NK-92 treated with Interleukin-12 subunit alpha and Interleukin-12 subunit beta, amount 100 ng/mL, for 24 hours (cell line): Measurements from ENCODE around the gene SEMA4D.
"Not testable (repeated sequence)": the region's sequence is repeated elsewhere in the genome, so short reads cannot be mapped to it uniquely, and the experiment has no call there.

Experiments
- DNase-seq: peaks from one replicate; lab custom pipeline; 2025; lab: John Stamatoyannopoulos, UW

Gene SEMA4D

GRCh38 chr9:89386206-89386605, 111.7 kb downstream of the SEMA4D start:
- no peak for DNase-seq

- no peak for DNase-seq
These were observed 113.1 kb downstream of the SEMA4D start for GRCh38 chr9:89384783-89385182.

DNA sequence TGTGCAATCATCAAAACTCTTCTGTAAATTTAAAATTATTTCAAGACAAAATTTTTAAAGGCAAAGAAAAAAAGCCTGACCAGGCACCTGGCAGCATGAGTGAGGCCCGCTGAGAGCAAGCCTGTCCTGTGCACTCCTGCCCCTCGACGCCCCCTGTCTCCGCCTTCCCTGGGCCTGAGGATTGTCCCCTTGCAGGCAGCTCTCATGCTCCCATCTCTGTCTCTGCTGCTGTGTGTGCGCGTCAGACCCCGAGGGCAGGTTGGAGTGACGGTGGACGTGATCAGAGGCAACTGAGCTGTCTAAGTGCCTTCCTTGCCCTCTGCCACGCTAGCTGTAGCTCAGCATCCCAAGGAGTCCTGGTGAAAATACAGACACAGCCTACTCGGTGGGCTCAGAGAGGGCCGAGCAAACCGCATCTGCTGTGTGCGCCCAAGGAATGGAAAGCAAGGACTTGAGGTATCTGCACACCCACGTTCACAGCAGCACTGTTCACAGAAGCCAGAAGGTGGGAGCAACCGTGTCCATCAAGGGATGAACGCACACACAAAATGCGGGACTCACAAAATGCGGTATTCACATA, 114.1 kb downstream of the SEMA4D start:
- no peak for DNase-seq

GRCh38 chr9:89383030-89383720, 114.7 kb downstream of the SEMA4D start:
- DNase-seq, result no peak

GRCh38 chr9:89382026-89382986, 115.6 kb downstream of the SEMA4D start:
- no peak for DNase-seq

DNA sequence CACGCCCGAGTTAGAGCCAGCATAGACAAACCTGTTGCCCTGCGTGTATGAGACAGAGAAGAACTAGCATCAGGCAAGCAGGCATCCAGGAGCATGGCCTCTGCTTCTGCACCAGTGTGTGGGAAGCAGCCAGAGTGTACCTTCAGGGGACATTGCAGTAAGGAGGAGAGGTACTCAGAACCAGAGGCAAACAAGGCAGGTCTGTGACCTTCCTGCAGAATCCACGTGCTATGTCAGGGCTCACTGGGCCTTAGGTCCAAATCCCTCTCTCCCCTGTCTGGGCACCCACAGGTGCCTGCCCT, 116.7 kb downstream of the SEMA4D start:
- DNase-seq, result no peak

- no peak for DNase-seq
These were observed 117.2 kb downstream of the SEMA4D start for GRCh38 chr9:89380437-89381307.

DNA sequence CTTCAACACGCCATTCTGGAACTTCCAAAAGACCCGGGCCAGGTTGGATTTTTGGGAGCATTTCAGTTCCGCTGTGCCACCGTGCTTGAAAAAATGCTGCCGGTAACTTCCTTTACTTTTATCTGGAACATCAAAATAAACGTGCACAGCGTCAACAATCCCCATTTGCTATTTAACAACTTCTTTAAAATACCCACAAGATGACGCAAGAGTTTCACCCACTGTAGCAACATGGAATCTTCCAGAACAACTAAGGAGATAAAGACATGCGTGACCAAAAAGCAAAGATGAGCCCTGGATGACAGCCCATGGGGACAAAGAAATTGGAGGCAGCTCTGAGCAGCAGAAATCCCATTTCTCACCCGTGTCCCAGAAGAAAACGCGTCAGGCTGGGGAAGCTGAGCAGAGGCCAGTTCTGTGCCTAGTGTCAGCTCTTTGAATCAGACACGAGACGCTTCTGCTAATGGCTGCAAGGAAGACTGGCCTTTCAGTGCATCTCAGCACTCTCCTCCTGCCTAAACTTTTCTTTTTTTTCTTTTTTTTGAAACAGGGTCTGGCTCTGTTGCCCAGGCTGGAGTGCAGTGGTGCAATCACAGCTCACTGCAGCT, 118.3 kb downstream of the SEMA4D start:
- DNase-seq, result no peak

- DNase-seq, result no peak
These were observed 118.9 kb downstream of the SEMA4D start for GRCh38 chr9:89379031-89379430.

- DNase-seq, result no peak
These were observed 119.4 kb downstream of the SEMA4D start for GRCh38 chr9:89378541-89378940.

DNA sequence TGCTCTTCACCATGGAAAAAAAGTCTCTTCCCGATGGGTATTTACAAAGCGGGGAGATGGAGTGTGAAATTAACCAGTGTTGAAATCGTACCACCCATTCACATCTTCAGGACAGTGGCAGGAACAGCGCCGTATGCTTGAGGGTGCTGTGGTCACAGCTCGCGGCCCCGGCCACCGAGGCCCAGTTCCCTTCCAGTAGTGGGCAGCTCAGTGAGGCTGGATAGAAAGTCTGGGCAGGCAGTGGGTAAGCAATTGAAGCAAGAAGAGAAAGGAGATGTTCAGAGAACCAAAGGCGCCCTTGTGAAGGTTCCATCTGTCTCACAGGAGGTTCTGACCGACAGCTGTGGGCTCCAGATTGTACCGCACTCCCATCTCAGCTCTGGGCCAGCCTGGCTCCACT, 120.5 kb downstream of the SEMA4D start:
- no peak for DNase-seq

DNA sequence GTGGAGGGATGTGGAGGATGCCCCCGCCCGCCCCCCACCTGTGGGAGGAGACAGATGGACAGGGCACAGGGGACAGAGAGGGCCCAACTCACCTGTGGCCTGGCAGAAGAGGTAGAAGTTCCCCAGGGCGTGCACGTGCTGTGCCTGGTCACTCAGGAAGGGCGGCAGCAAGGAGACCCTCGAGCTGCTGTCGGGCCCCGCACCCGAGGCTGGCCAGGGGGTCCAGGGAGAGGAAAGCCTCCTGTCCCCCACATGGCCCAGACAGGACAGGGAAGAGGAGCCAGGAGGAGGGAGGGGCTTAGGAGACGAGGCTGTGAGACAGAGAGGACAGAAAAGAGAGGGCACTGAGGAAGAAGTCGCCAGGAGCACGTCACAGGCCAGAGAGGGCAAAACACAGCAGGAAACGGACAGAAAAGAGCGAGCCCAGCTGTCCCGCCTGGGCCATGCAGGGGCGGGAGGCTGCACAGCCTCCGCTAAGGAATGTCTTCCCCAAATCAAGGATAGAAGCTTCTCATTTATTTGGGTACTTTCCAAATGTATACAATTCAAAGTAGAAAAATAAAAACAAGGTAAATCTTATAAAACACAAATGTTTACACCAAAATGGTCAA, 121.1 kb downstream of the SEMA4D start:
- no peak for DNase-seq

DNA sequence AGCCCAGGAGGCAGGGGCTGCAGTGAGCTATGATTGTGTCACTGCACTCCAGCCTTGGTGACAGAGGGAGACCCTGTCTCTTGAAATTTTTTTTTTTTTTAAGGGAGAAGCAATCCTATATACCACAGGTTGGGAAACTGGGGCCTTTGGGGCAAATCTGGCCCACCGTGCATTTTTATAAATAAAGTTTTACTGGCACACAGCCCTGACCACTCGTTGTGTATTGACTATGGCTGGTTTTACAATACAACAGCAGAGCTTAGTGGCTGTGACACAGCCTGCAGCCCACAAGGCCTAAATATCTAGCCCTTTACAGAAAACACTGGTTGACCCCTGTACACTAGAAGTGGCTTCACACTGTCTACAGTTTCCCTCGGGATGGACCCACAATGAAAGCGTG, 121.6 kb downstream of the SEMA4D start:
- DNase-seq, result no peak

DNA sequence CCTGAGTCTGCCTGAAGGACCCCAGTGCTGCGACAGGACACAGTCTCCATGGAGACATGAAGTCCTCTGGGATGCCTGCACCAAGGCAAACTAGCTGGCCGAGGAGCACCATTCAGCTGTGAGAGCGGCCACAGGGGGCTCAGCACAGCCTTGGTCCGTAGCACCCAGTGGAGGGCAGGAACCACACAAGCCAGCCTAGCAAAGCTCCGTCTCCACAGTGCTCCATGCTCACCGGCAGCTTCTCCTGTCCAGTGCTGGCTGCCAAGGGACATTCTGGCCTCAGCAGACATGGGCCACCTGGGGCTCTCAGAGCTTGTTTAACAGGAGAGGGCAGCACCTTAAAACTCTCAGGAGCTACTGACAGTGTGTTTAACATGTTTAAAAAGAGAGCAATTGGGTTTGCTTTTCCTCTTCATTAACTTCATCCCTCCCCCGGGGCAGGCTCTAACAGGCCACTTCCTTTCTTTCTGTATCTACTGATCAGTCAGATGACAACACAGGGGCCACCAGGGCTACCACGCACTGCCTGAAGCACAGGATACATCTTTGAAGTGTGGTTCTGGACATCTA, 122.6 kb downstream of the SEMA4D start:
- DNase-seq, result no peak

DNA sequence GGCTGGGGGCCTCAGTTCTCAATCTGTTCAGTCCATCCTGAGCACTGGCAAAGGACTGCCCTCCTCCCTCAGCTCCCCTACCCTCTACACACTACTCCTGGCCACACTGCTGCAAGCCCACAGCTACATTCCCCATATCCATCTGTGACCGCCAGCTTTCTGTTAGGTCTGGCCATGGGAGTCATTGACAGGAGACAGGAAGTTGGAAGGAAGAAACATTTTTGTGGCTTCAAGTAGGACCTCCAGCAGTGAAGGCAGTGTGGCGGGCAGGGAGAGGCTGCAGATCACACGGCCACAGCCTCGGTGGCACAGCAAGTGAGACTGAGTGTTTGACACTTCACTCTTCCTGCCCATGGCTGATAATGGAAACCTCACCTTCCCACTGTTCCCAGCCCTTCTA, 123.7 kb downstream of the SEMA4D start:
- DNase-seq, result no peak

DNA sequence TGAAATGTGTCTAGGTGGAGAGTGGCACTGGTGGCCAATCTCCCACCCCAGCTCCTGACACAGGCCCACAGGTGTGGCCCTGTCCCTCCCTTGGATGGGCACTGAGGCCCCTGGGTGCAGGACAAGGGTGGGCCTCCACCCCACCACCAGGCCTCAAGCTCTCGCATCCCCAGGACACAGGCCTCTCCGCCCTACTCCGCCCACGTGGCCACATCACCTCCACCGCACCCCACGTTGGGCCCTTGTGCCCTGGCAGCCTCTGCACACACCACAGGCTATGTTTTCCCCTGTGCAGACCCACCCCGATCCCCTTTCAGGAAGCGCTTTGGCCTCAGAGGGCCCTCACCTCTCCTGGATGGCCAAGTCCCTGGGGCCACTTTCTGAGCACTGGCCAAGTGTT, 124.9 kb downstream of the SEMA4D start:
- DNase-seq, result no peak

DNA sequence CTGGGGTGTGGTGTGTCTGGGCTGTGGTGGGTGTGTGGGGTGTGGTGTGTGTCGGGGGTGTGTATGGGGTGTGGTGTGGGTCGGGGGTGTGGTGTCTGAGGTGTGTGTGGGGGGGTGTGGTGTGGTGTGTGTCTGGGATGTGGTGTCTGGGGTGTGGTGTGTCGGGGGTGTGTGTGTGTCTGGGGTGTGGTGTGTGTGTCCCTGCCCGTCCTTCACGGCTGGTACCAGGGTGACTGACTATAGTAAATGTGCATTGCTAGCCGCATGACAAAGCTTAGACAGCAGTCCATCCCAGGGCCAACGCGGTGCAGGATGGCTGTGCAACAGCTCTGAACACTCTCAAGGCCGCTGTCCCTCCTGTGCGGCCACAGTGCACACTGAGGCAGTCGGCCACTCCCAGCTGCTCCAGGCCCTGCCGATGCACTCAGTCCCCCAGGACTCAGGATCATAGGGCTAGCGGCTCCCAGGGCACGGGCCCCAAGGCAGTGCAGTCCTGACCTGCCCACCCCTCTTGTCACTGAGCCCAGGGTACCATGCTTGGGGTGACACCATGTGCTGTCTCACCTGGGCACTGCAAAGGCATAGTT, 125.6 kb downstream of the SEMA4D start:
- DNase-seq, result no peak

- not testable (repeated sequence) for DNase-seq
These were observed 126.1 kb downstream of the SEMA4D start for GRCh38 chr9:89371791-89372190.

DNA sequence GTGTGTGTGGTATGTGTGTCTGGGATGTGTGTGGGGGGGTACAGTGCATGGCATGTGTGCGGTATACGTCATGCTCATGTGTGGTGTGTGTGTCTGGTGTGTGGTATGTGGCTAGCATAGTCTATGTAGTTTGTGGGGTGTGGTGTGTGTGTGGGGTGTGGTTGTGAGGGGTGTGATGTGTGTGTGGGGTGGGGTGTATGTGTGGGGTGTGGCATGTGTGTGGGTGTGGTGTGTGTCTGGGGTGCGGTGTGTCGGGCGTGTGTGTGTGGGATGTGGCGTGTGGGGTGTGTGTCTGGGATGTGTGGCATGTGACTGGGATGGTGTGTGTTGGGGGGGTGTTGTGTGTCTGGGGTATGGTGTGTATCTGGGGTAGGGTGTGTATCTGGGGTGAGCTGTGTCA, 127.3 kb downstream of the SEMA4D start:
- DNase-seq, result no peak

DNA sequence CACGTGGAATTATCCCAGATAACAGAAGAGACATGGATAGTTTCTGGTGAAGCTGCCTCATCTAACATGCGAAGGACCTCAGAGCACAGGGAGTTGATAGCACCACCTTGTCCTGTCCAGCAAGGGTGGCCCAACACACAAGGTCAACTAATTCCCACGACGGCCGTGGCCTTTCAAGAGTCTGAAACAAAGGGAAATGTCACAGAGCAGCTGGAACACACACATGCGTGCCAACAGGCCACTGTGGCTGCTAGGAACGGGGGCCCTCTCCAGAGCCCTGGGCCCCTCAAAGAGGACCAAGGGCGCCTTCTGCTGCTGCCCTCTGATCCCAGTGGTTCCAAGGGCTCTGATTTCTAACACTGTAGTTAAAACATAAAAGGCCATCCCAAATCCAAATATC, 128.9 kb downstream of the SEMA4D start:
- DNase-seq, result no peak

- DNase-seq, result no peak
These were observed 129.4 kb downstream of the SEMA4D start for GRCh38 chr9:89368550-89368949.
